HEK293 (cell line): ENCODE data around the gene XCL2.

Experiments used
- PRDM4 ChIP-seq: fragments of 450-650 bp; formaldehyde crosslinking; IDR thresholded peaks from 2 replicates; pipeline ENCODE4 v1.5.1; 2017; ENCODE audit warnings: missing biosample characterization, missing genetic modification characterization
- ZNF558 ChIP-seq: fragments of 450-650 bp; formaldehyde crosslinking; IDR thresholded peaks from 2 replicates; pipeline ENCODE4 v1.5.1; 2016; ENCODE audit warnings: missing biosample characterization, missing genetic modification characterization

GRCh38 chr1:168514455-168514854 lies 29.3 kb downstream of the XCL2 start:
- TF ChIP-seq ZNF558 (tag by site-specific recombination): no peak
- TF ChIP-seq PRDM4: no peak
